ENCODE measurements around the gene ATG101. TPM values are rescaled to one million over a fixed set of nuclear protein-coding genes. Genes with fewer than 3 reads are reported as not detected.

The ATG101 gene
- polyA plus RNA-seq, 1 donor from 2014 or later = 53.9 TPM

GRCh38 chr12:52123487-52124186, 53.9 kb downstream of the ATG101 start:
- no peaks in the 10 kb centered on the region for H3K36me3 ChIP-seq (ENCODE audit: insufficient read depth, low read length)
- no peak overlapping the region for H3K4me3 ChIP-seq (ENCODE audit: low read length)
- no peak overlapping the region for H2AFZ ChIP-seq (ENCODE audit: low read depth, low read length)
- H3F3A ChIP-seq (ENCODE audit: insufficient read depth, low read length, poor library complexity, severe bottlenecking) = no peaks in the 10 kb centered on the region
- H3K27ac ChIP-seq (ENCODE audit: low read length) = no peak overlapping the region
- no peaks in the 10 kb centered on the region for H3K9me2 ChIP-seq (ENCODE audit: insufficient read depth, low read length)
- H3K4me2 ChIP-seq (ENCODE audit: low read length) = no peak overlapping the region
- no peak overlapping the region for H3K9ac ChIP-seq (ENCODE audit: low read length)
- H3K79me2 ChIP-seq (replicated peaks; ENCODE audit: insufficient read depth, low read length) = no peaks in the 10 kb centered on the region
- H4K20me1 ChIP-seq (ENCODE audit: insufficient read depth) = no peaks in the 10 kb centered on the region
- H3K27me3 ChIP-seq (ENCODE audit: insufficient read depth, low read depth, low read length) = no peaks in the 10 kb centered on the region
- no peak for TF ChIP-seq EZH2 (IDR thresholded peaks at IDR 0.05; ENCODE audit: borderline replicate concordance, insufficient read depth, low read length, poor library complexity, severe bottlenecking)
- no peaks in the 10 kb centered on the region for H3K9me3 ChIP-seq (ENCODE audit: low read length)

GRCh38 chr12:52125476-52125900, 55.7 kb downstream of the ATG101 start:
- TF ChIP-seq SMC3 (conservative IDR thresholded peaks at IDR 0.05; ENCODE audit: poor library complexity) = no peak
- TF ChIP-seq EZH2 (IDR thresholded peaks at IDR 0.05; ENCODE audit: borderline replicate concordance, insufficient read depth, low read length, poor library complexity, severe bottlenecking) = no peak
- no peak for TF ChIP-seq EP300 (conservative IDR thresholded peaks at IDR 0.05; ENCODE audit: poor library complexity, severe bottlenecking)
- no peak overlapping the region for H3K9ac ChIP-seq (ENCODE audit: low read length)
- no peak overlapping the region for H3K4me3 ChIP-seq (ENCODE audit: low read length)
- no peaks in the 10 kb centered on the region for H3K9me2 ChIP-seq (ENCODE audit: insufficient read depth, low read length)
- H3F3A ChIP-seq (ENCODE audit: insufficient read depth, low read length, poor library complexity, severe bottlenecking) = no peaks in the 10 kb centered on the region
- H3K4me2 ChIP-seq (ENCODE audit: low read length) = no peak overlapping the region
- no peaks in the 10 kb centered on the region for H3K36me3 ChIP-seq (ENCODE audit: insufficient read depth, low read length)
- no peak overlapping the region for H3K27ac ChIP-seq (ENCODE audit: low read length)
- no peaks in the 10 kb centered on the region for H3K27me3 ChIP-seq (ENCODE audit: insufficient read depth, low read depth, low read length)
- H3K79me2 ChIP-seq (replicated peaks; ENCODE audit: insufficient read depth, low read length) = no peaks in the 10 kb centered on the region
- no peak overlapping the region for H2AFZ ChIP-seq (ENCODE audit: low read depth, low read length)
- no peaks in the 10 kb centered on the region for H4K20me1 ChIP-seq (ENCODE audit: insufficient read depth)
- H3K9me3 ChIP-seq (ENCODE audit: low read length) = no peaks in the 10 kb centered on the region

- no peaks in the 10 kb centered on the region for H3F3A ChIP-seq (ENCODE audit: insufficient read depth, low read length, poor library complexity, severe bottlenecking)
- H3K4me3 ChIP-seq (ENCODE audit: low read length) = no peak overlapping the region
- TF ChIP-seq SMC3 (conservative IDR thresholded peaks at IDR 0.05; ENCODE audit: poor library complexity) (no peak), TAF1 (IDR thresholded peaks at IDR 0.05; ENCODE audit: low read depth) (no peak), CTCF (IDR thresholded peaks at IDR 0.05; ENCODE audit: poor library complexity, severe bottlenecking) (no peak), EP300 (conservative IDR thresholded peaks at IDR 0.05; ENCODE audit: poor library complexity, severe bottlenecking) (no peak), EZH2 (IDR thresholded peaks at IDR 0.05; ENCODE audit: borderline replicate concordance, insufficient read depth, low read length, poor library complexity, severe bottlenecking) (no peak), POLR2AphosphoS5 (IDR thresholded peaks at IDR 0.05) (no peak), RAD21 (conservative IDR thresholded peaks at IDR 0.05) (no peak)
- no peaks in the 10 kb centered on the region for H3K36me3 ChIP-seq (ENCODE audit: insufficient read depth, low read length)
- H2AFZ ChIP-seq (ENCODE audit: low read depth, low read length) = no peak overlapping the region
- no peak overlapping the region for H3K27ac ChIP-seq (ENCODE audit: low read length)
- H3K9ac ChIP-seq (ENCODE audit: low read length) = no peak overlapping the region
- no peaks in the 10 kb centered on the region for H3K9me2 ChIP-seq (ENCODE audit: insufficient read depth, low read length)
- H3K4me2 ChIP-seq (ENCODE audit: low read length) = no peak overlapping the region
- no peaks in the 10 kb centered on the region for H3K27me3 ChIP-seq (ENCODE audit: insufficient read depth, low read depth, low read length)
- no peaks in the 10 kb centered on the region for H3K9me3 ChIP-seq (ENCODE audit: low read length)
- no peaks in the 10 kb centered on the region for H3K79me2 ChIP-seq (replicated peaks; ENCODE audit: insufficient read depth, low read length)
- no peaks in the 10 kb centered on the region for H4K20me1 ChIP-seq (ENCODE audit: insufficient read depth)
Measured at GRCh38 chr12:52126050-52126604, 56.3 kb downstream of the ATG101 start.

Other genes starting within 250 kb of the ATG101 start
- gene FIGNL2, start 221.3 kb upstream of the ATG101 start, polyA plus RNA-seq = 0.06 and 0.21 TPM in 2 replicates
- gene ANKRD33, start 181.9 kb upstream of the ATG101 start, polyA plus RNA-seq = not detected in 2 replicates
- gene ACVRL1, start 162.5 kb upstream of the ATG101 start, polyA plus RNA-seq = not detected in 2 replicates
- gene ACVR1B, start 118.3 kb upstream of the ATG101 start, polyA plus RNA-seq = 47.2 and 52.3 TPM in 2 replicates
- gene TAMALIN, start 63.0 kb upstream of the ATG101 start, polyA plus RNA-seq = 5.4 and 6.1 TPM in 2 replicates
- gene NR4A1, start 18.5 kb upstream of the ATG101 start, polyA plus RNA-seq = 3.4 and 6.1 TPM in 2 replicates
- gene SMIM41, start 9.7 kb downstream of the ATG101 start, polyA plus RNA-seq = not detected in 2 replicates
- gene KRT80, start 122.0 kb downstream of the ATG101 start, polyA plus RNA-seq = not detected in 2 replicates
- not detected in 2 replicates for gene KRT7, start 163.3 kb downstream of the ATG101 start, polyA plus RNA-seq
- not detected in 2 replicates for gene KRT86, start 204.7 kb downstream of the ATG101 start, polyA plus RNA-seq
- not detected in 2 replicates for gene KRT81, start 221.6 kb downstream of the ATG101 start, polyA plus RNA-seq

All from neural cell (in vitro differentiated cells).